Stimulated activated CD4-positive, alpha-beta T cell treated with anti-CD3 and anti-CD28 coated beads, Interleukin-1b, Interleukin-23, amount 100 ng/mL, for 24 hours (primary cell): ENCODE data around the gene KIAA1671.

Experiments
- DNase-seq, 4 experiments: peaks; one replicate each; pipeline ENCODE4 v3.0.0-alpha.2; 2020; ENCODE audit warnings: low read depth in 4 of 4, low spot score in 1 of 4

The KIAA1671 gene

GRCh38 chr22:25137577-25138525 lies 185.3 kb downstream of the KIAA1671 start:
- no peak for DNase-seq

- no peak for DNase-seq
Observed at GRCh38 chr22:25139062-25139461, 186.5 kb downstream of the KIAA1671 start.

- DNase-seq = no peak
Observed at GRCh38 chr22:25142102-25142501, 189.6 kb downstream of the KIAA1671 start.

- no peak for DNase-seq
Observed at GRCh38 chr22:25143156-25144076, 190.9 kb downstream of the KIAA1671 start.

GRCh38 chr22:25144522-25144921 lies 192.0 kb downstream of the KIAA1671 start:
- no peak for DNase-seq

- DNase-seq = no peak
Observed at GRCh38 chr22:25146307-25146706, 193.8 kb downstream of the KIAA1671 start.

- DNase-seq = no peak
Observed at GRCh38 chr22:25146906-25147641, 194.6 kb downstream of the KIAA1671 start.

GRCh38 chr22:25147642-25147928 lies 195.1 kb downstream of the KIAA1671 start:
- DNase-seq = no peak

- no peak for DNase-seq
Observed at GRCh38 chr22:25148149-25148691, 195.7 kb downstream of the KIAA1671 start.

GRCh38 chr22:25149014-25149413 lies 196.5 kb downstream of the KIAA1671 start:
- no peak for DNase-seq

- DNase-seq = no peak
Observed at GRCh38 chr22:25153961-25154666, 201.6 kb downstream of the KIAA1671 start.

GRCh38 chr22:25154667-25154999 lies 202.1 kb downstream of the KIAA1671 start:
- DNase-seq = no peak

GRCh38 chr22:25156736-25157135 lies 204.2 kb downstream of the KIAA1671 start:
- no peak for DNase-seq

GRCh38 chr22:25159028-25159427 lies 206.5 kb downstream of the KIAA1671 start:
- DNase-seq = no peak

GRCh38 chr22:25160120-25160996 lies 207.8 kb downstream of the KIAA1671 start:
- DNase-seq = no peak

GRCh38 chr22:25161017-25161915 lies 208.8 kb downstream of the KIAA1671 start:
- no peak for DNase-seq

- DNase-seq = no peak
Observed at GRCh38 chr22:25161916-25162530, 209.5 kb downstream of the KIAA1671 start.

- DNase-seq = no peak
Observed at GRCh38 chr22:25162561-25162960, 210.0 kb downstream of the KIAA1671 start.
